Left lung (tissue), 10 donors: ENCODE data around the gene NKX3-2. TPM values are rescaled to one million over a fixed set of nuclear protein-coding genes. Genes with fewer than 3 reads are reported as not detected.
"Not testable (repeated sequence)": the region's sequence is repeated elsewhere in the genome, so short reads cannot be mapped to it uniquely, and the experiment has no call there.

Experiments
- ATAC-seq: fragments of 200-7000 bp; cut with Tn5 transposase; one replicate; pipeline ENCODE4 v1.9.1; 2020; ENCODE audit warnings: moderate library complexity
- DNase-seq, 4 donors: peaks; one replicate each; pipeline ENCODE4 v3.0.0-alpha.2; 2013 to 2020
- H3K27ac ChIP-seq, 2 donors: fragments of 200-600 bp; sonication (generic) in 1 of 2; one replicate each; pipeline versions ENCODE4 v1.5.0 to v1.8.0; 2020 to 2021
- H3K27me3 ChIP-seq, 2 donors: fragments of 200-600 bp; sonication (generic) in 1 of 2; one replicate each; pipeline versions ENCODE4 v1.5.0 to v1.8.0; 2020 to 2021
- H3K36me3 ChIP-seq, 2 donors: fragments of 200-600 bp; sonication (generic) in 1 of 2; one replicate each; pipeline versions ENCODE4 v1.5.0 to v1.8.0; 2020 to 2021
- H3K4me1 ChIP-seq, 2 donors: fragments of 200-600 bp; one replicate each; pipeline ENCODE4 v1.8.0; 2021
- H3K4me3 ChIP-seq, 2 donors: fragments of 200-600 bp; sonication (generic) in 1 of 2; one replicate each; pipeline versions ENCODE4 v1.5.0 to v1.8.0; 2020 to 2021; ENCODE audit warnings: mild to moderate bottlenecking in 1 of 2
- H3K9me3 ChIP-seq, 2 donors: fragments of 200-600 bp; sonication (generic) in 1 of 2; one replicate each; pipeline versions ENCODE4 v1.5.0 to v1.8.0; 2020 to 2021
- CTCF ChIP-seq, 2 donors: fragments of 200-600 bp; sonication (generic) in 1 of 2; IDR thresholded peaks; one replicate each; pipeline versions ENCODE4 v1.5.0 to v1.8.0; 2021; ENCODE audit warnings: antibody characterized with exemption in 2 of 2
- intact Hi-C, 2 donors: fragments of 100-400 bp; cut with DNase I; formaldehyde crosslinking; loops; one replicate each; pipeline versions ENCODE4 v1.11.2 to v1.14.2; 2022
- polyA plus RNA-seq, 6 donors: library from polyadenylated mRNA; unstranded; fragments of 120-200 nt; gene quantifications; one replicate each; pipeline ENCODE4 v1.2.1, GENCODE V29; 2013; ENCODE audit not compliant: insufficient read length in 6 of 6
- total RNA-seq, 2 donors: library from RNA; stranded (reverse); fragmentation: NEBNext Ultra II Directional; extraction: Animal tissue kit (Norgen Biotek cat#: 25700); gene quantifications; one replicate each; pipeline ENCODE4 v1.2.1, GENCODE V29; 2021
- donor health status: DM: no; HTN: yes; CAD: no.
- donor health status: DM: no; HTN: no; CAD: no.

The NKX3-2 gene
- total and polyA plus RNA-seq, 8 donors: 0.09 to 0.44 (median 0.13) TPM; not detected in 3

- no peak for DNase-seq
- no peak for ATAC-seq
- no peak for TF ChIP-seq CTCF (IDR thresholded peaks at IDR 0.05)
- intact Hi-C loops: no loop called here
- Histone ChIP-seq H3K27me3 (no peaks in the 10 kb centered on the region), H3K9me3 (no peaks in the 10 kb centered on the region), H3K27ac (no peak overlapping the region), H3K4me1 (no peaks in the 10 kb centered on the region), H3K4me3 (no peak overlapping the region), H3K36me3 (no peaks in the 10 kb centered on the region)
These were observed 17.4 kb upstream of the NKX3-2 start for GRCh38 chr4:13561673-13562072.

GRCh38 chr4:13560111-13560510 lies 15.8 kb upstream of the NKX3-2 start:
- H3K9me3 ChIP-seq, DNase-seq, intact Hi-C loops, H3K27ac ChIP-seq, H3K4me1 ChIP-seq, H3K27me3 ChIP-seq, H3K4me3 ChIP-seq, H3K36me3 ChIP-seq, ATAC-seq: not testable (repeated sequence)

GRCh38 chr4:13559413-13559812 lies 15.1 kb upstream of the NKX3-2 start:
- H3K4me3 ChIP-seq: no peak overlapping the region
- intact Hi-C loops: no loop called here
- peaks cover 0 to 9% of the 10 kb centered on the region in 2 donors for H3K27me3 ChIP-seq
- ATAC-seq (no peak), DNase-seq (no peak)
- H3K9me3 ChIP-seq: no peaks in the 10 kb centered on the region
- no peaks in the 10 kb centered on the region for H3K4me1 ChIP-seq
- no peak overlapping the region for H3K27ac ChIP-seq
- TF ChIP-seq CTCF (IDR thresholded peaks at IDR 0.05): no peak
- no peaks in the 10 kb centered on the region for H3K36me3 ChIP-seq

- H3K9me3 ChIP-seq: no peaks in the 10 kb centered on the region
- ATAC-seq (no peak), DNase-seq (no peak)
- no peak overlapping the region for H3K27ac ChIP-seq
- intact Hi-C loops: no loop called here
- H3K4me3 ChIP-seq: no peak overlapping the region
- H3K27me3 ChIP-seq: peaks cover 0 to 9% of the 10 kb centered on the region in 2 donors
- no peaks in the 10 kb centered on the region for H3K4me1 ChIP-seq
- H3K36me3 ChIP-seq: no peaks in the 10 kb centered on the region
- no peak for TF ChIP-seq CTCF (IDR thresholded peaks at IDR 0.05)
These were observed 14.6 kb upstream of the NKX3-2 start for GRCh38 chr4:13558881-13559280.

- Histone ChIP-seq H3K27me3 (peaks cover 12 to 41% of the 10 kb centered on the region in 2 donors), H3K27ac (no peak overlapping the region), H3K4me1 (no peaks in the 10 kb centered on the region), H3K9me3 (no peaks in the 10 kb centered on the region), H3K4me3 (no peak overlapping the region), H3K36me3 (no peaks in the 10 kb centered on the region)
- intact Hi-C loops: no loop called here
- DNase-seq (no peak), ATAC-seq (no peak)
- TF ChIP-seq CTCF (IDR thresholded peaks at IDR 0.05): no peak
These were observed 11.0 kb upstream of the NKX3-2 start for GRCh38 chr4:13555325-13555724.

- Histone ChIP-seq H3K27me3 (peaks cover 33 to 64% of the 10 kb centered on the region in 2 donors), H3K36me3 (no peaks in the 10 kb centered on the region), H3K27ac (no peak overlapping the region), H3K9me3 (no peaks in the 10 kb centered on the region), H3K4me1 (peaks cover 0 to 7% of the 10 kb centered on the region in 2 donors), H3K4me3 (no peak overlapping the region)
- intact Hi-C loops: loop anchor here in 1 of 2 donors (5.0 kb wide), 1 partner anchor 706 kb away; no protein-coding TSS in a partner anchor
- no peak for TF ChIP-seq CTCF (IDR thresholded peaks at IDR 0.05)
- ATAC-seq: no peak
- no peak for DNase-seq
These were observed 8.8 kb upstream of the NKX3-2 start for GRCh38 chr4:13553081-13553480.
